Epithelial cell of esophagus (primary cell): Measurements from ENCODE around the gene FERMT2.

Source experiments
- DNase-seq: peaks from one replicate; pipeline ENCODE4 v3.0.0; 2010; ENCODE audit warnings: low read depth
- H3K4me3 ChIP-seq: 2 replicates; pipeline ENCODE4 v1.5.1; 2011; ENCODE audit warnings: mild to moderate bottlenecking, low read length, control low read depth
- TF ChIP-seq, protein P1 (sequence below): IDR thresholded peaks from 2 replicates; pipeline ENCODE4 v1.5.1; 2011; ENCODE audit warnings: low read depth, mild to moderate bottlenecking, low read length, control low read depth, inconsistent platforms; ENCODE audit not compliant: insufficient read depth; ENCODE audit errors: missing control alignments

FERMT2 gene

DNA sequence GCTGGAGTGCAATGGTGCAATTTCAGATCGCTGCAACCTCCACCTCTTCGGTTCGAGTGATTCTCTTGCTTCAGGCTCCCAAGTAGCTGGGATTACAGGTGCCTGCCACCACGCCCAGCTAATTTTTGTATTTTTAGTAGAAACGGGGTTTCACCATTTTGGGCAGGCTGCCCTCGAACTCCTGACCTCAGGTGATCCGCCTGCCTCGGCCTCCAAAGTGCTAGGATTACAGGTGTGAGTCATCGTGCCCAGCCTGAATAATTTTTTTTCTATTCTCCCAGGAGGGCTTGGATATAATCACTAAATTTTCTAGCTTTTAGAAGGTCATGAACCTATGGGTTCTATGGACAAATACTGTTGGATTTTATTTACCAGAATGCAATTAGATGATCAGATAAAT is 114.8 kb downstream of the FERMT2 start:
- DNase-seq = no peak
- TF ChIP-seq, protein P1, sequence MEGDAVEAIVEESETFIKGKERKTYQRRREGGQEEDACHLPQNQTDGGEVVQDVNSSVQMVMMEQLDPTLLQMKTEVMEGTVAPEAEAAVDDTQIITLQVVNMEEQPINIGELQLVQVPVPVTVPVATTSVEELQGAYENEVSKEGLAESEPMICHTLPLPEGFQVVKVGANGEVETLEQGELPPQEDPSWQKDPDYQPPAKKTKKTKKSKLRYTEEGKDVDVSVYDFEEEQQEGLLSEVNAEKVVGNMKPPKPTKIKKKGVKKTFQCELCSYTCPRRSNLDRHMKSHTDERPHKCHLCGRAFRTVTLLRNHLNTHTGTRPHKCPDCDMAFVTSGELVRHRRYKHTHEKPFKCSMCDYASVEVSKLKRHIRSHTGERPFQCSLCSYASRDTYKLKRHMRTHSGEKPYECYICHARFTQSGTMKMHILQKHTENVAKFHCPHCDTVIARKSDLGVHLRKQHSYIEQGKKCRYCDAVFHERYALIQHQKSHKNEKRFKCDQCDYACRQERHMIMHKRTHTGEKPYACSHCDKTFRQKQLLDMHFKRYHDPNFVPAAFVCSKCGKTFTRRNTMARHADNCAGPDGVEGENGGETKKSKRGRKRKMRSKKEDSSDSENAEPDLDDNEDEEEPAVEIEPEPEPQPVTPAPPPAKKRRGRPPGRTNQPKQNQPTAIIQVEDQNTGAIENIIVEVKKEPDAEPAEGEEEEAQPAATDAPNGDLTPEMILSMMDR = no peak
- H3K4me3 ChIP-seq = no peak overlapping the region

- TF ChIP-seq, protein P1 = no peak
- DNase-seq = peak; percentile 78
- H3K4me3 ChIP-seq = no peak overlapping the region
Observed at GRCh38 chr14:52835122-52835903, 115.5 kb downstream of the FERMT2 start.

DNA sequence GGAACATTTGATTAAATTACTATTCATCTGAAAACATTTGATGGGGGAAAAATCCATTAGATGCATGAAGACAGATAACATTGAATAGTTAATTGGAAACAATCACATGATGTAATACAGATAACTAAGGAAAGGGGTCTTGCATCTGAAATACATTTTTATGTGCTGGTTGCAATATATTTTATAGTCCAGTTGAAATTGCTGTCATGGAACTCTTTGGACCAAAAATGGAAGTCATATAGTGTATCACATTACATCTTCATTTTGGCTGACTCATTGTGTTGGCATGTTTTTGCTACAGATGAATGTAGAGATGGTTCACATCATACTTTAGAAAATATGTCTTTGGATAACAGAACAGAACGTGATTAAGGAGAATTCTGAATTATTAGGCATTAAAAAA is 116.4 kb downstream of the FERMT2 start:
- H3K4me3 ChIP-seq = no peak overlapping the region
- peak; percentile 68 for DNase-seq
- TF ChIP-seq, protein P1 = no peak

DNA sequence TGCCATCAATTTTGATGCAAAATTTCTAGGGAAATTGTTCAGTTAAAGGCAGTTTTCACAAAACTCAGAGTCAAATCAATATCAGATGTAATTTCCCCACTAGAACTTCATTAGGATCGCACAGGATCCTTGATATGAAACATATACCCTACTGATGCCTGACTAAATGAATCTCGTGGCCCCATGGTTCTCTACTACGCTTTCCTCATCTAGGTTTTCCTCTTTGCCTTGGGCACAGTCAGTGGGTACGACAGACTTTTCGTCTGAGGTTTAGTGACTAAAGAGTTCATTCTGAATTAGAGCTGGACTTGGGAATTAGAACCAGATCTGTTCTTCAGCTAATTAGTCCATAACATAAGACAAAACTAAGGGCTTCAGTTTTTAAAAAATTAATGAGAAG is 117.0 kb downstream of the FERMT2 start:
- no peak overlapping the region for H3K4me3 ChIP-seq
- TF ChIP-seq, protein P1 = no peak
- DNase-seq = no peak

DNA sequence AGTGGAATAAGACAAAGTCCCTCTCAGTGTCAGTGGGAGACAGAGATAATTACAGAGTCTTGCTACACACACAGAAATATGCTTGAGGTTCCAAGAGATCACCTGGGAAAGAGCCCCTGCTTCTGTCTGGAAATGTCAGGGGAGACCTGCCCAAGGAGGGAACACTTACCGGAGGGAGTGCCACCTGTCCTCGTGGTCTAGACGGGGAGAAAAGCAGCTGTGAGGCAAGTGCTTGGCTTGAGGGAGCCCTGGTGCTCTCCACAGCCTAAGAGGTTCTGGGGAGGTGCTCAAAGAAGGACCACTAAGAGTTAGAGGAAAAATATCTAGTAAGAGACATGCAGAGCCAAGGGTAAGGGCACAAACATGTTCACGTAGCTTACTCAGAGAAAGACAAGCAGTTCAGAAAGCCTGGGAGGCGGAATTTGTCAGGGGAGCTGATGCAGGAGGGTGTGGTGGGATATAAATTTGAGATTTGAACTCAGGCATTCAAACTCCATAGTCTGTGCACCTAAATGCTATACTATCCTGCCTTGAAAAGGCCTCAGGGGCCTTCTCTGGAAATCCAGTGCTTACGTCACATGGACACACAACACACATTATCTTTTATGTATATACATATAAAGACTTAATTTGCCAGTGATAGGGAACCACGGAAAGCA is 121.2 kb downstream of the FERMT2 start:
- H3K4me3 ChIP-seq = no peak overlapping the region
- DNase-seq = no peak
- TF ChIP-seq, protein P1 = no peak

DNA sequence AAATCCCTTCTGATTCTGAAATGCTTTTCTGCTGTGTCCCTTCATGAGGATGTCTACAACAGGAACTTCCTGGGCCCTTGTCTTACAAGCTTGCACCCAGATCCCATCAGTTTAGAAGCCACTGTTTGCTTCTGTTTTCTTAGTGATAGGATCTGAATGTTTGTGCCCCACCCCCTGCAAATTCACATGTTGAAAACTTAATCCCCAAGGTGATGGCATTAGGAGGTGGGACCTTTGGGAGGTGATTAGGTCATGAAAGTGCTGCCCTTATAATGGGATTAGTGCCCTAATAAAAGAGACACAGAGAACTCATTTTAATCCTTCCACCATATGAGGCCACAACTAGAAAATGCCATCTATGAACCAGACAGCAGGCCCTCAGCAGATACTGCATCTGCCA is 123.4 kb downstream of the FERMT2 start:
- no peak overlapping the region for H3K4me3 ChIP-seq
- TF ChIP-seq, protein P1 = no peak
- DNase-seq = no peak
